Neural cell (in vitro differentiated cells): Measurements from ENCODE around the gene KIF18B. TPM values are rescaled to one million over a fixed set of nuclear protein-coding genes. Genes with fewer than 3 reads are reported as not detected.

ENCODE experiments used
- H2AFZ ChIP-seq: fragments of 200-600, 300-800 bp; sonication (generic), shearing (Covaris generic); 2 replicates; pipeline ENCODE4 v1.6.0; 2014; ENCODE audit warnings: low read depth, mild to moderate bottlenecking, antibody characterized with exemption, low read length, moderate library complexity
- H3F3A ChIP-seq: fragments of 200-600 bp; shearing (Covaris generic); 2 replicates; pipeline ENCODE4 v1.6.1; 2016; ENCODE audit warnings: mild to moderate bottlenecking, moderate library complexity, mixed read lengths, antibody characterized with exemption, low read length; ENCODE audit not compliant: insufficient read depth, poor library complexity, severe bottlenecking
- H3K27ac ChIP-seq: fragments of 200-600, 300-800 bp; sonication (generic), shearing (Covaris generic); 2 replicates; pipeline ENCODE4 v1.5.1; 2014; ENCODE audit warnings: mild to moderate bottlenecking, low read length, moderate library complexity
- H3K27me3 ChIP-seq: fragments of 300-800, 200-600 bp; sonication (generic), shearing (Covaris generic); 2 replicates; pipeline ENCODE4 v1.6.0; 2014; ENCODE audit warnings: mild to moderate bottlenecking, low read depth, low read length, moderate library complexity; ENCODE audit not compliant: insufficient read depth
- H3K36me3 ChIP-seq: fragments of 300-800, 200-600 bp; sonication (generic), shearing (Covaris generic); 2 replicates; pipeline ENCODE4 v1.5.1; 2014; ENCODE audit warnings: mild to moderate bottlenecking, antibody characterized with exemption, low read length, moderate library complexity; ENCODE audit not compliant: insufficient read depth
- H3K4me2 ChIP-seq: fragments of 300-800, 200-600 bp; sonication (generic), shearing (Covaris generic); 2 replicates; pipeline ENCODE4 v1.6.0; 2014; ENCODE audit warnings: mild to moderate bottlenecking, low read length
- H3K4me3 ChIP-seq: fragments of 300-800, 200-600 bp; sonication (generic), shearing (Covaris generic); 2 replicates; pipeline ENCODE4 v1.5.1; 2014; ENCODE audit warnings: mild to moderate bottlenecking, low read length, moderate library complexity
- H3K79me2 ChIP-seq: fragments of 200-600 bp; shearing (Covaris generic); replicated peaks from 2 replicates; pipeline ENCODE4 v1.6.0; 2014; ENCODE audit warnings: mild to moderate bottlenecking, low read length, moderate library complexity; ENCODE audit not compliant: insufficient read depth
- H3K9ac ChIP-seq: fragments of 300-800, 200-600 bp; sonication (generic), shearing (Covaris generic); 2 replicates; pipeline ENCODE4 v1.6.1; 2016; ENCODE audit warnings: mild to moderate bottlenecking, low read length, mixed read lengths
- H3K9me2 ChIP-seq: fragments of 200-600 bp; shearing (Covaris generic); 2 replicates; pipeline ENCODE4 v1.6.1; 2016; ENCODE audit warnings: mild to moderate bottlenecking, low read length, mixed read lengths; ENCODE audit not compliant: insufficient read depth
- H3K9me3 ChIP-seq: fragments of 200-600, 300-800 bp; sonication (generic), shearing (Covaris generic); 2 replicates; pipeline ENCODE4 v1.6.1; 2016; ENCODE audit warnings: mild to moderate bottlenecking, mixed run types, low read length, moderate library complexity, mixed read lengths
- H4K20me1 ChIP-seq: fragments of 200-600 bp; shearing (Covaris generic); 2 replicates; pipeline ENCODE4 v1.6.1; 2016; ENCODE audit warnings: mild to moderate bottlenecking, mixed run types; ENCODE audit not compliant: insufficient read depth
- CTCF ChIP-seq: fragments of 450-650 bp; IDR thresholded peaks from 2 replicates; pipeline ENCODE4 v1.5.1; 2014; ENCODE audit warnings: antibody characterized with exemption, mild to moderate bottlenecking, moderate library complexity; ENCODE audit not compliant: poor library complexity, severe bottlenecking
- EP300 ChIP-seq: fragments of 450-650 bp; conservative IDR thresholded peaks from 2 replicates; pipeline ENCODE4 v1.6.1; 2014; ENCODE audit warnings: antibody characterized with exemption, mild to moderate bottlenecking, moderate library complexity; ENCODE audit not compliant: poor library complexity, severe bottlenecking
- EZH2 ChIP-seq: fragments of 200-600, 300-800 bp; shearing (Covaris generic), sonication (generic); IDR thresholded peaks from 2 replicates; pipeline ENCODE4 v1.6.1; 2014; ENCODE audit warnings: antibody characterized with exemption, low read length, borderline replicate concordance, mild to moderate bottlenecking; ENCODE audit not compliant: insufficient read depth, poor library complexity, severe bottlenecking
- MXI1 ChIP-seq: fragments of 450-650 bp; conservative IDR thresholded peaks from 2 replicates; pipeline ENCODE4 v1.6.1; 2014; ENCODE audit warnings: antibody characterized with exemption, mild to moderate bottlenecking; ENCODE audit not compliant: poor library complexity, severe bottlenecking
- POLR2AphosphoS5 ChIP-seq: IDR thresholded peaks from 2 replicates; pipeline ENCODE4 v1.6.1; 2012
- RAD21 ChIP-seq: fragments of 450-650 bp; conservative IDR thresholded peaks from 2 replicates; pipeline ENCODE4 v1.6.1; 2014; ENCODE audit warnings: antibody characterized with exemption, mild to moderate bottlenecking, moderate library complexity
- REST ChIP-seq: IDR thresholded peaks from 2 replicates; pipeline ENCODE4 v1.6.1; 2012; ENCODE audit warnings: borderline replicate concordance
- SMC3 ChIP-seq: fragments of 450-650 bp; conservative IDR thresholded peaks from 2 replicates; pipeline ENCODE4 v1.6.1; 2014; ENCODE audit warnings: antibody characterized with exemption, mild to moderate bottlenecking, moderate library complexity; ENCODE audit not compliant: poor library complexity
- TAF1 ChIP-seq: IDR thresholded peaks from 2 replicates; pipeline ENCODE4 v1.6.1; 2012; ENCODE audit warnings: low read depth
- polyA plus RNA-seq: library from polyadenylated mRNA; depleted of rRNA; stranded (reverse); fragments of >200 nt; gene quantifications from 2 replicates; pipeline ENCODE4 v1.2.3, GENCODE V29; 2014

The KIF18B gene
- polyA plus RNA-seq, 1 donor from 2014 or later = 0.10 TPM

GRCh38 chr17:44983563-44983962, 36.0 kb upstream of the KIF18B start:
- Histone ChIP-seq H3F3A (no peaks in the 10 kb centered on the region), H4K20me1 (no peaks in the 10 kb centered on the region), H3K79me2 (no peaks in the 10 kb centered on the region), H3K4me2 (no peak overlapping the region), H3K9me3 (no peaks in the 10 kb centered on the region), H3K27me3 (no peaks in the 10 kb centered on the region), H3K9me2 (no peaks in the 10 kb centered on the region), H3K9ac (no peak overlapping the region), H2AFZ (no peak overlapping the region), H3K27ac (no peak overlapping the region), H3K4me3 (no peak overlapping the region), H3K36me3 (no peaks in the 10 kb centered on the region)
- TF ChIP-seq SMC3 = no peak
- no peak for TF ChIP-seq TAF1
- TF ChIP-seq MXI1 = no peak
- no peak for TF ChIP-seq RAD21
- no peak for TF ChIP-seq EZH2
- no peak for TF ChIP-seq CTCF
- no peak for TF ChIP-seq POLR2AphosphoS5
- TF ChIP-seq EP300 = no peak
- TF ChIP-seq REST = no peak

GRCh38 chr17:44982113-44982702, 34.6 kb upstream of the KIF18B start:
- no peaks in the 10 kb centered on the region for H3F3A ChIP-seq
- H3K9me2 ChIP-seq = no peaks in the 10 kb centered on the region
- H3K27ac ChIP-seq = no peak overlapping the region
- H3K27me3 ChIP-seq = no peaks in the 10 kb centered on the region
- H4K20me1 ChIP-seq = no peaks in the 10 kb centered on the region
- TF ChIP-seq TAF1 (no peak), RAD21 (no peak), SMC3 (no peak), EZH2 (no peak), REST (no peak), CTCF (no peak), POLR2AphosphoS5 (no peak), EP300 (no peak), MXI1 (no peak)
- H3K9ac ChIP-seq = no peak overlapping the region
- H3K36me3 ChIP-seq = no peaks in the 10 kb centered on the region
- H2AFZ ChIP-seq = no peak overlapping the region
- no peak overlapping the region for H3K4me2 ChIP-seq
- no peak overlapping the region for H3K4me3 ChIP-seq
- H3K9me3 ChIP-seq = no peaks in the 10 kb centered on the region
- no peaks in the 10 kb centered on the region for H3K79me2 ChIP-seq
